IMR-90 (cell line): ENCODE data around the gene GABPB2. TPM values are rescaled to one million over a fixed set of nuclear protein-coding genes. Genes with fewer than 3 reads are reported as not detected.
A peak's percentile ranks its signal among the peaks of the same experiment; 100 is the strongest.

Source experiments
- NFE2L2 ChIP-seq: fragments of 150-350 bp; IDR thresholded peaks from 2 replicates; pipeline ENCODE4 v1.6.1; 2016; ENCODE audit warnings: low read depth, mild to moderate bottlenecking, low read length
- polyA plus RNA-seq, 3 experiments: library from polyadenylated mRNA; depleted of rRNA; stranded (reverse); fragments of >200 nt; gene quantifications; 2 replicates each; pipeline ENCODE4 v1.2.3, GENCODE V29; 2012; ENCODE audit warnings: low replicate concordance in 1 of 3
- total RNA-seq: library from RNA; depleted of rRNA; stranded (reverse); fragments of >200 nt; gene quantifications from 2 replicates; pipeline ENCODE4 v1.2.3, GENCODE V29; 2012
- TF ChIP-seq, protein P1 (sequence below): conservative IDR thresholded peaks from 2 replicates; pipeline ENCODE4 v1.5.1; 2012; ENCODE audit warnings: mild to moderate bottlenecking, low read depth, low read length, improper control_type of control experiment

GABPB2 gene
- total and polyA plus RNA-seq, 2 of the 4 experiments (the other 2 are of a cell fraction): 7.5 to 12.9 TPM

DNA sequence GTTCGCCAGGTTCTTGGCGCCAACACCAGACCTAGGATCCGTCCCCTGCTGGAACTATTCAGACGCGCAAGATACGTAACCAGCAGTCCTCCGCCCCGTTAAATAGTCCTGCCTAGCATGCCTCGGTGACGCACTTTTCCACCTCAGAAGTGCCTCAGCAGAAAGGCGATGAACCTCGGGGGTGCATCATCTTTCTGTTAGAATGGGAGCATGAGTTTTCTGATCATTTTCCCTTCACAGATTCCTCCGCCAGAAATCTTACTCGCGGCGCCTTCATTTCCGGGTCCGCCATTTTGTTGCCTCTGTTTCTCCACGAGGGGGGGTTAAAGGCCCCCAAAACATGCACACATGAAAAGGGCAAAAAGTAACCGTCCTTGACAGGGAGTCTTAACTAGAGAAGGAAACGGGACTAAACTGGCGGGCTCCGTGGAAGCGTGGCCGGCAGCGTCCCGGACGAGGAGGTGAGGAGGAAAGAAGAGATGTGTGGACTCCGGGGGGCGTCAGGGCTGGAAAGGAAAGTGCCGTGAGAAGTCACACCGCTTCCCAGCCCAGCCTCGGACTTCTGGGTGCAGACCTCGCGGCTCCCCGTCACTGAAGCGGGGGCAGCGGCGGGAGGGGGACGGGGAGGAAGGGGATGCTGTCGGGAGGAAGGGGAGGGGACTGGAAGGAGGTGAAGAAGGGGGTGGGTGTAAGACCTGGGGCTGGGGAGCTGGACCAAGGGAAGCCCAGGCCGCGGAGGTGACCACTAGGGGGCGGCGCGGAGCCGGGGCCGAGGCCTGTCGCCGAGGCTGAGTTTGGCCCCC is at the start of gene GABPB2 (continued):
- TF ChIP-seq, protein P1, sequence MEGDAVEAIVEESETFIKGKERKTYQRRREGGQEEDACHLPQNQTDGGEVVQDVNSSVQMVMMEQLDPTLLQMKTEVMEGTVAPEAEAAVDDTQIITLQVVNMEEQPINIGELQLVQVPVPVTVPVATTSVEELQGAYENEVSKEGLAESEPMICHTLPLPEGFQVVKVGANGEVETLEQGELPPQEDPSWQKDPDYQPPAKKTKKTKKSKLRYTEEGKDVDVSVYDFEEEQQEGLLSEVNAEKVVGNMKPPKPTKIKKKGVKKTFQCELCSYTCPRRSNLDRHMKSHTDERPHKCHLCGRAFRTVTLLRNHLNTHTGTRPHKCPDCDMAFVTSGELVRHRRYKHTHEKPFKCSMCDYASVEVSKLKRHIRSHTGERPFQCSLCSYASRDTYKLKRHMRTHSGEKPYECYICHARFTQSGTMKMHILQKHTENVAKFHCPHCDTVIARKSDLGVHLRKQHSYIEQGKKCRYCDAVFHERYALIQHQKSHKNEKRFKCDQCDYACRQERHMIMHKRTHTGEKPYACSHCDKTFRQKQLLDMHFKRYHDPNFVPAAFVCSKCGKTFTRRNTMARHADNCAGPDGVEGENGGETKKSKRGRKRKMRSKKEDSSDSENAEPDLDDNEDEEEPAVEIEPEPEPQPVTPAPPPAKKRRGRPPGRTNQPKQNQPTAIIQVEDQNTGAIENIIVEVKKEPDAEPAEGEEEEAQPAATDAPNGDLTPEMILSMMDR: peak; percentile 84
- no peak for TF ChIP-seq NFE2L2
